K562 (cell line): Measurements from ENCODE around the gene SYN1.

Source experiments
- CEBPB ChIP-seq: fragments of 450-650 bp; IDR thresholded peaks from 2 replicates; pipeline ENCODE4 v1.6.1; 2016; ENCODE audit warnings: missing genetic modification characterization, missing compliant biosample characterization
- FOXA1 ChIP-seq: fragments of 450-650 bp; IDR thresholded peaks from 2 replicates; pipeline ENCODE4 v1.6.1; 2016; ENCODE audit warnings: mild to moderate bottlenecking, borderline replicate concordance
- KHSRP ChIP-seq: fragments of 450-650 bp; IDR thresholded peaks from 2 replicates; pipeline ENCODE4 v1.6.1; 2017
- MAFK ChIP-seq: IDR thresholded peaks from 2 replicates; pipeline ENCODE4 v1.6.1; 2011; ENCODE audit warnings: low read length, improper control_type of control experiment
- MAX ChIP-seq: sonication (generic); formaldehyde crosslinking; IDR thresholded peaks from 2 replicates; pipeline ENCODE4 v1.9.0; 2022; ENCODE audit warnings: mild to moderate bottlenecking, missing genetic modification reagents
- PRDM10 ChIP-seq: fragments of 450-650 bp; IDR thresholded peaks from 2 replicates; pipeline ENCODE4 v1.6.1; 2018; ENCODE audit not compliant: partially characterized antibody
- SMAD2 ChIP-seq: fragments of 150-350 bp; IDR thresholded peaks from 2 replicates; pipeline ENCODE4 v1.6.1; 2014; ENCODE audit warnings: low read depth, mild to moderate bottlenecking, low read length
- SMAD4 ChIP-seq: fragments of 250-450 bp; sonication (Bioruptor Pico); conservative IDR thresholded peaks from 2 replicates; pipeline ENCODE4 v1.8.0; 2021; ENCODE audit warnings: inconsistent platforms, mild to moderate bottlenecking, moderate library complexity
- ZBTB1 ChIP-seq: sonication (generic); formaldehyde crosslinking; IDR thresholded peaks from 2 replicates; pipeline ENCODE4 v1.8.1; 2023; ENCODE audit warnings: missing genetic modification reagents, low read depth, mild to moderate bottlenecking, borderline replicate concordance
- ZNF175 ChIP-seq: fragments of 200-800 bp; sonication (Bioruptor generic); IDR thresholded peaks from 2 replicates; pipeline ENCODE4 v1.6.1; 2016; ENCODE audit warnings: low read depth, mild to moderate bottlenecking, missing genetic modification characterization, missing compliant biosample characterization
- ZNF318 ChIP-seq, 2 experiments: fragments of 450-650 bp; IDR thresholded peaks; 2 replicates each; pipeline ENCODE4 v1.6.1; 2016; ENCODE audit warnings: mild to moderate bottlenecking in 2 of 2, borderline replicate concordance in 1 of 2, low read depth in 1 of 2, moderate library complexity in 1 of 2
- ZNF41 ChIP-seq: fragments of 250-450 bp; sonication (Bioruptor Pico); conservative IDR thresholded peaks from 2 replicates; pipeline ENCODE4 v1.4.0; 2020; ENCODE audit warnings: mild to moderate bottlenecking

GRCh38 chrX:47597222-47597621, 22.4 kb downstream of the SYN1 start:
- TF ChIP-seq MAFK: no peak
- no peak for TF ChIP-seq PRDM10
- TF ChIP-seq CEBPB: no peak
- no peak for TF ChIP-seq KHSRP
- no peak for TF ChIP-seq ZNF318 (IDR thresholded peaks at IDR 0.05; ENCODE audit: borderline replicate concordance in 1 of 2, low read depth in 1 of 2)
- TF ChIP-seq SMAD4 (CRISPR knock-in tag): no peak
- no peak for TF ChIP-seq ZNF41 (CRISPR knock-in tag)
- TF ChIP-seq FOXA1: no peak
- TF ChIP-seq SMAD2: no peak
- TF ChIP-seq ZBTB1 (CRISPR knock-in tag): no peak
- TF ChIP-seq ZNF175 (CRISPR knock-in tag): no peak
- no peak for TF ChIP-seq MAX (CRISPR knock-in tag)
